Measurements from ENCODE around the gene AADAT.
A peak's percentile ranks its signal among the peaks of the same experiment; 100 is the strongest.

DNA sequence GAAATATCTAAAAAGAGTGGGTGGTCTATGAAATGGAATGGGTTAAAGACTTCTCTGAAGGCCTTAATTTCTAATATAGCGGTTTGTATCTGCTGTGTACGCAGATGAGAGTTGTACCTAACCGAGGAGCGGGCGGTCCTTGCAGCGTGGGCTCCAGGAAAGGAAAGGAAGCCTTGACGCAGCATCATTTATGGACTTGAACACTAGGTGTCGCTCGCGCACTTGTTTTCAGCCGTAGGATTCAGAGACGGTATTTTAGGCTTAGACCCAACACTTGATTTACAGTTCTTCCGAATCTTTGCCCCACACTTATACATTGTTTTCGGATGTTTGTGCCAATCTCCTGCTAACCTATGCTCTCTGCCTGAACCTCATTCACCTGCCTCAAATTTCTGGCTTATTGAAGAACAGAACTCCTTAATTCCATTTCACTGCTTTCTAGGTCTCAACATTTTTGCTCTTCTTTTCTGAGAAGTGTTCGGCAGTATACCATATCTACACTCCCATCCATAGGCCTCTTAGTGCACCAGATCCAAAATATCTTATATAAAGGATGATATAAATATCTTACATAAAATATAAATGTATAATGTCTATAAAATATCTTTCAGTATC lies 48.9 kb upstream of the AADAT start:
- TF ChIP-seq, protein P1, sequence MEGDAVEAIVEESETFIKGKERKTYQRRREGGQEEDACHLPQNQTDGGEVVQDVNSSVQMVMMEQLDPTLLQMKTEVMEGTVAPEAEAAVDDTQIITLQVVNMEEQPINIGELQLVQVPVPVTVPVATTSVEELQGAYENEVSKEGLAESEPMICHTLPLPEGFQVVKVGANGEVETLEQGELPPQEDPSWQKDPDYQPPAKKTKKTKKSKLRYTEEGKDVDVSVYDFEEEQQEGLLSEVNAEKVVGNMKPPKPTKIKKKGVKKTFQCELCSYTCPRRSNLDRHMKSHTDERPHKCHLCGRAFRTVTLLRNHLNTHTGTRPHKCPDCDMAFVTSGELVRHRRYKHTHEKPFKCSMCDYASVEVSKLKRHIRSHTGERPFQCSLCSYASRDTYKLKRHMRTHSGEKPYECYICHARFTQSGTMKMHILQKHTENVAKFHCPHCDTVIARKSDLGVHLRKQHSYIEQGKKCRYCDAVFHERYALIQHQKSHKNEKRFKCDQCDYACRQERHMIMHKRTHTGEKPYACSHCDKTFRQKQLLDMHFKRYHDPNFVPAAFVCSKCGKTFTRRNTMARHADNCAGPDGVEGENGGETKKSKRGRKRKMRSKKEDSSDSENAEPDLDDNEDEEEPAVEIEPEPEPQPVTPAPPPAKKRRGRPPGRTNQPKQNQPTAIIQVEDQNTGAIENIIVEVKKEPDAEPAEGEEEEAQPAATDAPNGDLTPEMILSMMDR (conservative IDR thresholded peaks at IDR 0.05; ENCODE audit: low read length) = peak; percentile 84
- TF ChIP-seq EZH2phosphoT487 (IDR thresholded peaks at IDR 0.05; ENCODE audit: borderline replicate concordance, low read depth, low read length) = no peak
